Mesodermal cell (in vitro differentiated cells): ENCODE results near the gene PNO1.

Experiments
- H3K27ac ChIP-seq: 2 replicates; pipeline ENCODE4 v1.7.0; 2013; ENCODE audit warnings: mild to moderate bottlenecking, low read depth, low read length, moderate library complexity; ENCODE audit not compliant: severe bottlenecking
- H3K36me3 ChIP-seq: 2 replicates; pipeline ENCODE4 v1.7.1; 2013; ENCODE audit warnings: mild to moderate bottlenecking, low read length, moderate library complexity; ENCODE audit not compliant: control insufficient read depth, insufficient read depth
- H3K4me1 ChIP-seq: one replicate; pipeline ENCODE4 v1.7.1; 2013; ENCODE audit warnings: mild to moderate bottlenecking, low read length; ENCODE audit not compliant: insufficient read depth, control insufficient read depth, poor library complexity, severe bottlenecking
- H3K4me3 ChIP-seq: 2 replicates; pipeline ENCODE4 v1.7.0; 2013; ENCODE audit warnings: low read length, control low read depth, mild to moderate bottlenecking; ENCODE audit not compliant: insufficient read depth, poor library complexity, severe bottlenecking; ENCODE audit errors: extremely low read depth
- H3K9me3 ChIP-seq: 2 replicates; pipeline ENCODE4 v1.7.1; 2013; ENCODE audit warnings: mild to moderate bottlenecking, low read length, moderate library complexity; ENCODE audit not compliant: control insufficient read depth
- WGBS, 2 experiments: methylation state at CpG; one replicate each; pipeline ENCODE4 v1.1.5; 2013; ENCODE audit warnings: missing lambda C conversion rate in 2 of 2; ENCODE audit not compliant: insufficient coverage in 2 of 2; 5-methylcytosine and 5-hydroxymethylcytosine counted together

Gene PNO1

DNA sequence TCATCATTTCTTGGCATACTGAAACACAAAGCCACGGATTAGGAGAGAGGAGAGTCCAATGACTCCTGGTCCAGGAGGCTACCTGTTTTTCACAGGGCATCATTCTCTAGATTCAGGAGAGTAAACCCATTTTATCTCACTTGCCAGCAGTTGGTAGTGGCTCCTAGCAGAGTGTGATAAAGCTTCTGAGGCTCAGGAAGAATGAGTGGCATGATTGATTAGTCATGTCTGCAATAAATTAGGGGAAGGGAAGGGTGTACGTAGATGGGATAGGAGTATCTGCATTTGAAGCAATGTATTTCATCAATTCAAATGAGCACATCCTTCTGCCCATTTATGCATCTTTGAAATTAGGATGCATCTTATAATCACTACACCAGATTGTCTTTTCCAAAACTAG is 31.1 kb upstream of the PNO1 start:
- Histone ChIP-seq H3K36me3 (peaks cover 4% of the 10 kb centered on the region), H3K4me3 (no peak overlapping the region), H3K4me1 (no peaks in the 10 kb centered on the region), H3K27ac (no peak overlapping the region), H3K9me3 (no peaks in the 10 kb centered on the region)
- WGBS, 2 experiments: 100% methylated on average over 1 of the region's 2 CpGs

- H3K27ac ChIP-seq: no peak overlapping the region
- H3K36me3 ChIP-seq: peaks cover 4% of the 10 kb centered on the region
- no peaks in the 10 kb centered on the region for H3K9me3 ChIP-seq
- no peak overlapping the region for H3K4me3 ChIP-seq
- WGBS, 2 experiments: 50 to 60% methylated on average over 2 of the region's 2 CpGs
- no peaks in the 10 kb centered on the region for H3K4me1 ChIP-seq
Measured at GRCh38 chr2:68127358-68128242, 30.1 kb upstream of the PNO1 start.

- Histone ChIP-seq H3K4me1 (peaks cover 5% of the 10 kb centered on the region), H3K9me3 (no peaks in the 10 kb centered on the region), H3K4me3 (no peak overlapping the region), H3K36me3 (peaks cover 16% of the 10 kb centered on the region), H3K27ac (no peak overlapping the region)
- WGBS, 2 experiments: no CpG with 5 or more reads among the region's 1 CpG
Measured at GRCh38 chr2:68134120-68134519, 23.6 kb upstream of the PNO1 start.

DNA sequence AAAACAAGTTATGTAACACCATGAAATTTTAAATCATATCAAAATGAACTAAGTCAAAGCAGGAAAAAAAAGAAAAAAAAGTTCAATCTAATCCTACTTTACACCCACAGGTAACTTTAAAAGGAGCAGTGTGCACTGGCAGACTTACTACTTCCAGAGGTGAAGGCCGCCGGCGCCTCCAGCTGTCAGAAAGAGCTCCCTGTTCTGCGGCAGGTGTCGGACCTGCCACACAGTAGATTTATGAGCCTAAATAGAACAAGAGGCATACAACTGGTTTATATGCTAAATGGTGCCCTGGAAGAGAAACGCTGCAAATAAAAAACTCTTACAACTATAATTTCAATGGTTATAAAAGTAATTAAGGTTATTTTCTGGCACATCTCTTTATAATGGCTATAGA is 23.1 kb upstream of the PNO1 start:
- Histone ChIP-seq H3K4me3 (no peak overlapping the region), H3K9me3 (no peaks in the 10 kb centered on the region), H3K36me3 (peaks cover 18% of the 10 kb centered on the region), H3K4me1 (peaks cover 5% of the 10 kb centered on the region), H3K27ac (no peak overlapping the region)
- 100% methylated on average over 3 of the region's 6 CpGs; no CpG with 5 or more reads in 1 of the 2 experiments for WGBS, 2 experiments

DNA sequence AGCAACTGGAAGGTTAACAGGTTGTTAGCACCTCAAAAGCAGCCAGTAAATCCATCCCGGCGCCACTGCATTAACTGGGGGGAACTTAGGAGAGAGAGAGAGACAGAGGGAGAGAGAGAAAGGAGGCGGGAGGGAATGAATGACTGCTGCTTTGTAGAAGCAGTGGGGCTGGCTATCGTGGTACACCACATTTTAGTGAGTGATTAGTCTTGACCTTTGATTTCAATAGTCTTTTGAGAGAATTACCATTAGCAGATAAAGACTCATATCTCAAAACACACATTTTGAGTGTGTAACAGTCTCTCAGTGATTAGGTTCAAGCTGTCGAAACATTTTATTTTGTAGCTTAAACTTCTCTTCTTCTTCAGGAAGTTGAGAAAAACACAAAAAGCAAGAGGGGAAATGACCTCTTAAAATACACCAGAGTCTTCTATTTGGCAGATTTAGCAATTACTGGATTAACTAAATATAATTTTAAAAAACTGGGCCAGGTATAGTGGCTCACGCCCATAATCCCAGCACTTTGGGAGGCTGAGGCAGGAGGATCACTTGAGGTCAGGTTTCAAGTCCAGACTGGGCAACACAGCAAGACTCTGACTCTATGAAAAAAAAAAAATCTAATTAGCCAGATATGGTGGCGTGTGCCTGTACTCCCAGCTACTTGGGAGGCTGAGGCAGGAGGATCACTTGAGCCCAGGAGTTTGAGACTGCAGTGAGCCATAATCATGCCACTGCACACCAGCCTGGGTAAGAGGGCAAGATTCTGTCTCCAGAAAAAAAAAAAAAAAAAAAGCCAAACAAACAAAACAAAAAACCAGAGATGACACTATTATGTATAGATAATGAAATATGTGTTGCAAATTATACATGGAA is 22.0 kb upstream of the PNO1 start:
- Histone ChIP-seq H3K27ac (no peak overlapping the region), H3K4me3 (no peak overlapping the region), H3K36me3 (peaks cover 27% of the 10 kb centered on the region), H3K9me3 (no peaks in the 10 kb centered on the region), H3K4me1 (peaks cover 5% of the 10 kb centered on the region)
- WGBS, 2 experiments: 81 to 83% methylated on average over 3 to 4 of the region's 7 CpGs

DNA sequence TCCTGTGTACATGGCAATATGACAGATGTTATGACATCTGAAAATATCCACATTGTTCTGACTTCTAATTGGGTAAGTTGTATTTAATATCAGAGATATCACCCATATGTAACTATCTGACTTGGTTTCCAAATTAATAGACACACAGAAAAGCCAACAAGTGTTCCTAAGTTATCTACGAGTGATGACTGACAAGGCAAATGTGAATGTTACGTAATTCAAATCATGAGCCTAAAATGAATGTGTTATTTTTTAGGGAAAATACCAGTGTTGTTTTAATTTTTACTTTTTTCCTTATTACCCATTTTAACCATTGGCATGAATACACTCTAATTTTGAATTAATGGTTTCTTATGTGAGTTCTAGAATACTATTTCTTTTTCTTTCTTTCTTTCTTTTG is 15.8 kb upstream of the PNO1 start:
- Histone ChIP-seq H3K36me3 (peaks cover 45% of the 10 kb centered on the region), H3K9me3 (no peaks in the 10 kb centered on the region), H3K4me1 (no peaks in the 10 kb centered on the region), H3K27ac (no peak overlapping the region), H3K4me3 (no peak overlapping the region)
- WGBS, 2 experiments: no CpG with 5 or more reads among the region's 2 CpGs

- Histone ChIP-seq H3K4me1 (peaks cover 11% of the 10 kb centered on the region), H3K36me3 (no peaks in the 10 kb centered on the region), H3K4me3 (no peak overlapping the region), H3K9me3 (no peaks in the 10 kb centered on the region), H3K27ac (peak overlapping the region; percentile 39)
Measured at GRCh38 chr2:68151037-68151436, 6.7 kb upstream of the PNO1 start.

- Histone ChIP-seq H3K4me1 (peaks cover 16% of the 10 kb centered on the region), H3K9me3 (no peaks in the 10 kb centered on the region), H3K4me3 (no peak overlapping the region), H3K27ac (no peak overlapping the region), H3K36me3 (no peaks in the 10 kb centered on the region)
- 80% methylated on average over 1 of the region's 3 CpGs; no CpG with 5 or more reads in 1 of the 2 experiments for WGBS, 2 experiments
Measured at GRCh38 chr2:68152681-68153347, 4.9 kb upstream of the PNO1 start.

DNA sequence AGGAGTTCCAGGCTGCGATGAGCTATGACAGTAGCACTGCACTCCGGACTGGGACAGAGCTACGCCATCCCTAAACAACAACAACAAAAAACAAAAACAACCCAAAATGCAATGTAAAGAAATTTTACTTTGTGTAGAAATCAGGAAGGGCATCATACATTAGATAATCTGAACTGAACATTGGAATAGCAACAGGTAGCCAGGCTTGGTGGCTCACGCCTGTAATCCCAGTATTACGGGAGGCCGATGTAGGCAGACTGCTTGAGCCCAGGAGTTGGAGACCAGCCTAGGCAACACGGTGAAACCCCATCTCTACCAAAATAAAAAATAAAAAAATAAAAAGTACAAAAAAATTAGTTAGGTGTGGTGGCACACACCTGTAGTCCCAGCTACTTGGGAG is 2.1 kb upstream of the PNO1 start:
- 88 to 100% methylated on average over 1 to 3 of the region's 7 CpGs for WGBS, 2 experiments
- H3K4me1 ChIP-seq: peaks cover 15% of the 10 kb centered on the region
- H3K27ac ChIP-seq: no peak overlapping the region
- no peaks in the 10 kb centered on the region for H3K9me3 ChIP-seq
- H3K36me3 ChIP-seq: peaks cover 12% of the 10 kb centered on the region
- no peak overlapping the region for H3K4me3 ChIP-seq

DNA sequence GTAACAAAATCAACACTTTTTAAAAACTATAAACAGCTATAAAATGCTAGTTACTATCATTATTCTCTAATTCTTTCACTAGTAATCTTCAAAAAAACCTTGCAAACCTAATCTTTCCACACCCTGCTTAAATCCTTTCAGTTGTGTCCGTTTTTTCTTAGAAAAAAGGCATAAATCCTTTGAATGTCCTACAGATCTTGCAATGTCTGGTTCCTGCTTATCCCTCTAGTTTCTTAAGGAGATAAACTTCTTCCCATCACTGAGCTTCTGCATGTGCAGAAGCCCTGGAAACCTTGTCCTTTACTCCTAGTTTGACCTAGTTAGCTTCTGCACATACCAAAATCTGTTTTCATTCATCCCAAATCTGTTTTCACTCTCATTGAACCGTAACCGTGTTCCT is 1.3 kb upstream of the PNO1 start:
- peak overlapping the region; percentile 80 for H3K4me3 ChIP-seq
- H3K36me3 ChIP-seq: peaks cover 20% of the 10 kb centered on the region
- peak overlapping the region; percentile 99 for H3K27ac ChIP-seq
- WGBS, 2 experiments: 80 to 89% methylated on average over 1 of the region's 3 CpGs
- H3K9me3 ChIP-seq: no peaks in the 10 kb centered on the region
- peaks cover 7% of the 10 kb centered on the region for H3K4me1 ChIP-seq
